Retinal pigment epithelial cell (primary cell): ENCODE data around the gene MSI2.

Experiments used
- DNase-seq: peaks from one replicate; pipeline ENCODE4 v3.0.0-alpha.2; 2010; ENCODE audit warnings: low read depth
- H3K4me3 ChIP-seq: 2 replicates; pipeline ENCODE4 v1.5.1; 2011; ENCODE audit warnings: mild to moderate bottlenecking, low read length, control low read depth, moderate library complexity
- CTCF ChIP-seq: conservative IDR thresholded peaks from 2 replicates; pipeline ENCODE4 v1.5.1; 2011; ENCODE audit warnings: low read depth, low read length, control low read depth, inconsistent platforms

The MSI2 gene

GRCh38 chr17:57684711-57685498 lies 428.6 kb downstream of the MSI2 start:
- TF ChIP-seq CTCF, result no peak
- H3K4me3 ChIP-seq, result no peak overlapping the region
- no peak for DNase-seq

- DNase-seq, result no peak
- no peak overlapping the region for H3K4me3 ChIP-seq
- TF ChIP-seq CTCF, result no peak
Measured at GRCh38 chr17:57685499-57686132, 429.3 kb downstream of the MSI2 start.

DNA sequence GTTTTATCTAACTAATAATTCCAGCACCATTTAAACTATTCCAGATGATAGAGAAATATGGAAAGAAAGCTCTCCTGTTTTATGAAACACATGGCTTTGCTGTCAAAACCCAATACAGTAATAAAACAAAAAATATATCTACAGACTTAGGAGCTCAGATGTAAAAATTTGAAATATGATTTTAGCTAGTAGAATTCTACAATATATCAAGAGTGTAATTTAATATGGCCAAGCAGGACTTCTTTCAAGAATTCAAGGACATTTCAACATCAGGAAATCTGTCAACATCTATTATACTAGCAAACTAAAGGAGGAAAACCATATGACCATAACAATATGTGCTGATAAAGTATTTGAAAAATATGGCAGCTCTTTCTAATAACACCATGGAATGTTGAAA lies 431.3 kb downstream of the MSI2 start:
- no peak overlapping the region for H3K4me3 ChIP-seq
- no peak for TF ChIP-seq CTCF
- DNase-seq, result no peak

GRCh38 chr17:57689254-57689653 lies 432.9 kb downstream of the MSI2 start:
- TF ChIP-seq CTCF, result no peak
- DNase-seq, result no peak
- H3K4me3 ChIP-seq, result no peak overlapping the region

- no peak overlapping the region for H3K4me3 ChIP-seq
Measured at GRCh38 chr17:57691939-57692338, 435.6 kb downstream of the MSI2 start.

GRCh38 chr17:57692770-57693169 lies 436.4 kb downstream of the MSI2 start:
- TF ChIP-seq CTCF, result no peak
- no peak overlapping the region for H3K4me3 ChIP-seq
- no peak for DNase-seq

More at GRCh38 chr17:57691939-57692338, 435.6 kb downstream of the MSI2 start:
- no peak for DNase-seq
- TF ChIP-seq CTCF, result no peak

GRCh38 chr17:57694051-57694450 lies 437.7 kb downstream of the MSI2 start:
- H3K4me3 ChIP-seq, result no peak overlapping the region
- no peak for TF ChIP-seq CTCF
- no peak for DNase-seq
